Measurements from ENCODE around the gene ERN1. TPM values are rescaled to one million over a fixed set of nuclear protein-coding genes. Genes with fewer than 3 reads are reported as not detected.

Gene ERN1
- polyA plus RNA-seq, 10 donors: 3.0 to 7.1 (median 5.3) TPM

DNA sequence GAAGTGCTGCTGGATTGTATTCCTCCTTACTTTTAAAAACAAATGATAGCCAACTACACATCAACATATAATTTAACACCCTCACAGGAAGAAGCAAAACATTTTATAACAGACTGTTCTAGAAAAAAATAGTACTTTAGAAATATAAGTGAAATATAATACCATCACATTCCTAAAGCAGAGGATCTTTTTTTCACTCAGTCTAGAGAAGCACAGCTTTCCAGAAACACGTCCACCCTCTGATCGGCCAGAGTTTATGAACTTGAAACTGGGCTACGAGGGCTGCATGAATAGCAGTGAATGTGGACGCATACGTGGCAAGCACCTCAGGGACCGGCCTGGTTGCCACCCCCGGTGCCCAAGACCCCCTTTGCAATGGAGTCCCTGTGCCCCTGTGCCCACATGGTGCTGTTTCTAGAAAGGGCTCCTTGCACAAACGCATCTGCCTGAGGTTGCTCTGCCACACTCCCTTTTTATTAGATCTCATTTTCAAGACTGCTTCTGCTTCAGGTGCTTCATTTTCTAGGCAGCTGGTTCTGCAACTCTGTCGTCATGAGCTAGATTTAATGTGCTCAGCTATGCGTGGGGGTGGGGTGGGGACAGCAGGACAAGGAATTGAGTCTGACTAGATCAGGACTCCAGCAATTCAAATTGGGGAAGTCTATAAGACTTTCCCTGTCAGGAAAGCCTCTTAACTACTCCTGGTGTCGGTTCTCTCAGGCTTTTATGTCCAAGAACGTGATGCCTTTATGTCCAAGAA, 29.1 kb upstream of the ERN1 start:
- peak in 1 of 3 donors; percentile 62 for DNase-seq

DNA sequence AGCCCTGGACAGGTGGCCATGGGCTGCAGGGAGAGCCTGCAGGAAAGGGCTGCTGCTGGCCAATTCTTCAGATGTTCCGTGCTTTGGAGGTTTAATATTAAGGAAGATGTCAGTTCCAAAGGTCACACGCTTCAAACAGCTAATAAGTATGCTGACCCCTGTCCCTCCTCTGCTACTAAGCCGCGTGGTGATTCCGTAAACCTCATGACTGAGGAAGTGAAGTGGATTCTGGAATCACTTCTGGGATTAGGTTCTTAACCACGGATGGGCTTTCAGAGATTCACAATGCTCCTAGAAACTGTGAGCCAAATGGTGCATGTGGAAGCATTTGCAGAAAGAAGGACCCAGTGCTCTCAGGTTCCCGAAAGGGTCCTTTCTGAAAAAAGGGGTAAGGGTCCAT, 28.5 kb upstream of the ERN1 start:
- peak in 1 of 3 donors; percentile 70 for DNase-seq

DNA sequence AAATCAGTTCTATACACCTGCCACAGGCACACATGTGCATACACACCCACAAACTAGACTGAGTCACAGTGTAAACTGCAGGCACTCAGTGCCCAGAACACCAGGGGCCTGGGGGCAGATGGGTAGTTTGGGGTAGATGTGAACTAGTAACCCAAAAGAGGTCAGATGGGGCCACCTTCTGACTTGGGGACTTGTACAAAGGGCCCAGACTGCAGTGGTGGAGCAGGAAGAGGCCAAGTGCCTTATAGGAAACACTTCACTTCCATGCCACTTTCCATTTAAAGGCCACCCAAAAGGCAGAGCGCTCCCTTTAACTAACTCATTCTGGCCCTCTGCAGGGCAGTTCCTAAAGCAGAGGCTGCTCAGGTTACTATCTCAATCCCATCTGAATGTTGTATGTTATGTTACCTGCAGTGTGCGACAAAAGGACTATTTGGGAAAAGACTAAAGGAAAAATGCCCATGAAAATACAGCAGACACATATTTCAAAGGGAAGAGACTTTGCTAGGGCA, 27.8 kb upstream of the ERN1 start:
- no peak for DNase-seq

DNA sequence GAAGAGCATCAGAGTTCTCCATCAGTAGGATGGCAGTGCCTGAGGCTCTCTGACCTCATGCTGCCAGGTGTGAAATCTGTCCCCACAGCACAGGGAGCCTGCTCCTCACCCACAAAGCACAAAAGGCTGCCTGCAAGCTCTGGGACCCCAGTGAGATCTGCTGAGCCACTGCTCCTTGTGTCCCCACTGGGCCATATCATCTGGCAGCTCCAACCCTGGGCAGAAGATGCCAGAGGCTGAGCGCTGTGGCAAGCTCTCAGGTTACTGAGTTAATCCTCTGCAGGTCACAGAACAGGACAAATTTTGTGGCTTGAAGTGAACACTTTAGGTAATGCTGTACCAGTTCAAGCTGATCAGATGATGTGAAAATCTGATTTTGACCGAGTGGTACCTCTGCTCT, 26.7 kb upstream of the ERN1 start:
- DNase-seq: peak in 1 of 3 donors; percentile 32

DNA sequence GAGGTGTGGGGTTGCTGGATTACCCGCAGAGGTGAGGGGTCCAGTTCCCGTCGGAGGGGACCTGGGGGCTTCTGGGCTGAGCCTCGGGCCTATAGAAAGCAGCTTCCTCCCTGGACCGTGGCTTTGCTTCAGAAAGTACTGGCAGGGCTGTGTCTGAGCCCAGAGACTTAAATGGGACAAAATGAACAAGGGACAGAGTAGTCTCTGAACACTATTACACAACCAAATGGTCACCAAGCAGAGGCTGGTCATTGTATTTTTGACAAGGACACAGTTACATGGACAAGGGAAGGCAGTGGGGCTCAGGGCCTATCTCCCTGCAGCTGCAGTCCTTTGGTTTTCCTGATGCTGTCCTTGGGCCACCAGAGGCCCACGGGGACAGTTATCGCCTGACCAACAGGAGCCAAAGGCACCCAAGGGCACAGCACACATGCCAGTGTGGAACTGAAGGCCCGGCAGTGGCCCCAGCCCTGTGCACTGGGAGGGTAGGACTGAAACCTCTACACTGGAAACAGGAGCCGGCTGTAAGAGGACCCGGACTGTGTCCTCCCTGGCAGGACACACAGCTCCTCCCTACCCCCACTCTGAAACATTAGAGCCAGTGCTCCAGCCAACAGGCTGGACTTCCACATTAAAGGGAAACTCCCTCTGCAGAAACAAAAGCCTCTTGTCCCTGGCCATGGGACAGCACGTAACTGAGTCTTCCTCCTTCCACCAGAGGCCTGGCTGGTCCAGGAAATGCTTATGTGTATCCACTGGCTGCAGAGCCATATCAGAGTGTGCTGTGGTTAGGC, 26.0 kb upstream of the ERN1 start:
- DNase-seq: peak; percentile 82 to 91 (median 83)

DNA sequence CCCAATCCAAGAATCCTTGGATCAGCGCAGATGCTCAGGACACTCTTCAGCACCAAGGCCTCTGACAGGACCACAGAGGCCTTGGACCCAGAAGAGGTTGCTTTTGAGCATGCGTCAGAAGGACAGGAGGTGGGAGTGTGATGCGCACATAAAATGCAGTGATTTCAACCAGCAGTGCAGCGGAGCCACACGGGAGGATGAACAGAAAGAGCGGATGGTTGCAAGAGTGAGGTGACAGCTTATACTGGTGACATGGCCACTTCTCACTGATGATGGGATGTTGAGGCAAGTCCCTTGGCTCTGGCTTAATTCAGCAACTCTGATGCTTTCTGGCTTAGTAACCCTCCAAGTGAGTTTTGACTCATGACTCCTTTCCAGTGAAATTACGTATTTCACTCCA, 25.2 kb upstream of the ERN1 start:
- peak in 1 of 3 donors; percentile 52 for DNase-seq

DNA sequence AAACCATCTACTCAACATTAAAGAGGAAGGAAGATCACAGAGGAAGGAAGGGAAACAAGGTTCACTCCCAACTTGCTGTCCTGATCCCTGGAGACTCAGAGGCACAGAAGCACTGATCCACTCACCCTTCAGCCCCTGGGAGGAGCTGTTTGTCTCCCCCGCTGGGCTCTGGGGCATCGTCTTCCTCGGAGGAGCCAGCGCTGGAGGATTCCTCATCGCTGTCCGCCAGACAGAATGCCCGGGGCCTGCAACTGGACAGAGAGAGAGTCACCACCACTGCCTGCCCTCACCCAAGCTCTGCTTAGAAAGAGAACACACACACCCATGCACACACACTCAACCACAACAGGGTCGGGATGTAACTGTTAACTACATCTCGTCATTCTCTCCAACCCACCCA, 24.8 kb upstream of the ERN1 start:
- DNase-seq: no peak

DNA sequence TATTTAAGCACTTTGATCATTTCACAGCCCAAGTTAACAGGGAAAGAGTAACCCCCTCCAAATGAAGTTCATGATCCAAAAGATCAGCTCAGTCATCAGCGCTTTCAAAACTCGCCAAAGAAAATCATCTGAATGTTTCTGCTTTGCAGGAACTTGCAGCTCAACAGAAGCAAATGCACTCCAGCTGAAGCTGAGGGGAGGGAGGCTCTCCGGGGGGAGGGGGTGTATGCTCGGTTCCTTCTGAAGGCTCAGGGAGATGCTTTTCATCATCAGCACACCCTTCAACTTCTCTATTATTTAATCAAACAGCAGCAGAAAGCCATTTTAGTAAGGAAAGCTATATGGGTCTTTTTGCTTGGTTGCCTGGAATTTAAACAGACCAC, 24.4 kb upstream of the ERN1 start:
- DNase-seq: peak in 1 of 3 donors; percentile 72

DNA sequence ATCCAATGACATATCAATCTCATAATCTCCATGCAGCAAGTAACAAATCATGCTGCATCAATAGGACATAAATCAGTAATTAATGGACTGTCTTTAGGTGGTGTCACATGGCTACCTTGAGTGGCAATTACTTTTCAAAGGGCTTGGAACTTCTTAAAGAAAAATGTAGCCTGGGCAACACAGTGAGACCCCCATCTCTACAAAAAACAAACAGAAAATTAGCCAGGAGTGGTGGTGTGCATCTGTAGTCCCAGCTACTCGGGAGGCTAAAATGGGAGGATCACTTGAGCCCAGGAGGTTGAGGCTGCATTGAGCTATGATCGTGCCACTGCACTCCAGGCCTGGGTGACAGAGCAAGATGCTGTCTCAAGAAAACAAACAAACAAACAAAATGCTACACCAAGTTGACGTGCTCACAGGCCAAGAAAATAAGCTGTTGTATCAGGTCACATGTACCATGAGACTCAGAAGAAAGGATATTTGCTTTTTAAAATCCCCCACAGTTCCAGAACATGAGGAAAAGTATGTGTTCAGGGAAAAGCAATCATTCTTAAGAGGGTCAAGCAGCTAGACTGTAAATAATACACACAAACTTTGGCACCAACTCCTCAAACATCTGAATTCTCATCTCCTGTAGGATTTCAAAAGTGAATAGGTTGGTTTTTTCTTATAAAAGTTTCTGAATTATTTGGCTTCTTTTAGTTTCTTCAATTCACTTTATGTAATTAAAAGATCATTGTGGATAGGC, 23.8 kb upstream of the ERN1 start:
- DNase-seq: no peak

DNA sequence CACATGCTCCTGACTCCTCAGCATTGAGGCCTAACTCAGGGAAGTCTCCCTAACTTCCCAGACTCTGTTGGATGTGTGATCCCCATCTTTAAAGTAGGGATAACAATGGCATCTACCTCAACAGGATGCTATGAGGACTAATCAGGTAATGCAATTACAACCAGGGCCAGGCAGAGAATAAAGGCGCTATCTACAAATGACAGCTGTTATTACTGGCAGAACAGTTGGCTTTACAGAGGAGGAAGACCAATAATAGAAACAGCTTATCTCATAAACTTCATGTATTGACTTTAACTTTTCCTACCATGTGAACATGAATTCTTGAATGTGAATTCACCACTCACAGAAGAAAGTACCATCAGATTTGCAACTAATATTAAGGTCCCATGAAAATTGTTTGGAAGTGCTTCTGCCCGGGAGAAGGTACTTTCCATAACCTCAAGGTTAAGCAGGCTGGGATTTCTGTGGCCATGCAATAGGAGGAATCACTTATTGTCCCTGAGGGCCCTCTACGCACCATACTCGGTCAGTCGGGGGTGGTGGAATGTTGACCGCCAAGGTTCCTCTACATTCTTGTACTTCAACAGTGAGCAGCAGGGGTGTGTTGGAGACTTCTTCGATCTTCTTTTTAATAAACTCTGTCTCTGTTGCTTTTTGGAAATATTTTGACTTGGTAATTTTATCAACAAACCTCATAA, 22.6 kb upstream of the ERN1 start:
- no peak for DNase-seq

DNA sequence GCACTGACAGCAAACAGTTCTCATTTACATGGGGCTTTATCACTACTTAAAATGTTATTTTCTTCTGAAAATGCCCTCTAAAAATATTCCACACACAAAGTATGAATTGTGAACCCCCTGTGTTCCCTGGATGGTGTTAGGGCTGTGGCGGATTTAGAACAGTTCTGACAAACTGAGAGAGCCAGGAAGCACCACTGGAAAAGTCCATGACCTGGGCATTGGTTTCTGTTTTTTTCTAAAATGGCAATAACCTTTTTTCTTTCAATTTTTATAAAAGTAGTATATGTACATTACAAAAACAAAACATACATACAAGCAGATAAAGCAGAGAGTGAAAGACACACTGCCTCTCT, 21.0 kb upstream of the ERN1 start:
- DNase-seq: no peak

DNA sequence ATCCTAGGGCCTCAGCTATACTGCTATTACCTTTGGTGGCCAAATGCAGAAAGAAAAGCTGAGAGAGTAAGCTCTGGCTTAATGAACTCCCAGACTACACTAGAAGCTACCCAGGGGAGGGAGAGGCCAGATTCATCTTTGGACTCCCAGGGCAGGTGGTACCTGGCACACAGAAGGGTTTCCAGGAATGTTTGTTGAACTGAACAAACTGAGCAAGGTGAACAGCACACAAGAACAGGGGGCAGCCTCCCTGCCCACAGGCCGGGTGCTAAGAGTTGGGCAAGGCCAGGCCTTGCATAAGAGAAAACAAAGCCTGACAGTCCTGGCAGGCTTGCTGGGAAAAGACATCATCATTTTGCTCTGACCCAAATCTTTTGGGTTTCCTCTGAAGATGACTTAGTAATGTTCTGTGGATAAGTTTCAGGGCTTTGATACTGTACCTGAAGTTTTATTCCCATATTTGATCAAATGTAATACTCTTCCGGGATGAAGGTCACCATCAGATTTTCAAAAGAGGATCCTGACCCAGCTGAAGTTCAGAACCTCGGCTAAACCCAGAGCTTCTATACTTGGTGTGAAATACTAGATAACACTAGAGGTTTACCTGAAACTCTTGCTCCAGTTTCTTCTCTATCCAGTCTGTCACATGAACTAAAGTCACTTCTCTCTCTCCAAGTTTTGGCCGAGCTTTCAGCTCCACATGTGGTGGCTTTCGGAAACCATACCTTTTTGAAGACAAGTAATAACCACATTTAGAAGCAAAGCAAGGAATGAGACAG, 20.5 kb upstream of the ERN1 start:
- no peak for DNase-seq

DNA sequence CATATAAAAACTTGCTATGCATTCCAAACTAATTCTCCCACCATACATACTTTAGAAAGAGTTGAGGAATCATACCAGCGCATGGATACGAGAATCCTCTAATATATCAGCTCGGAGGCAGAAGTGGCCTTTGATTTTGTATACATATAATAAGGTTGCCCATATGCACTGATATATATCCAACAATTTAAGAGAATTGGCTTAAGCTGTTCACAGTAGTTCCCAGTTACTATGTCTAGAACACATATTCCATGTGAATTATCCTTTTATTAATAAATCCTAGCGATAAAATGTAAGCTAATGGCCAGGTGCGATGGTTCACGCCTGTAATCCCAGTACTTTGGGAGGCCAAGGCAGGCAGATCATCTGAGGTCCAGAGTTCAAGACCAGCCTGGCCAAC, 19.3 kb upstream of the ERN1 start:
- no peak for DNase-seq

DNA sequence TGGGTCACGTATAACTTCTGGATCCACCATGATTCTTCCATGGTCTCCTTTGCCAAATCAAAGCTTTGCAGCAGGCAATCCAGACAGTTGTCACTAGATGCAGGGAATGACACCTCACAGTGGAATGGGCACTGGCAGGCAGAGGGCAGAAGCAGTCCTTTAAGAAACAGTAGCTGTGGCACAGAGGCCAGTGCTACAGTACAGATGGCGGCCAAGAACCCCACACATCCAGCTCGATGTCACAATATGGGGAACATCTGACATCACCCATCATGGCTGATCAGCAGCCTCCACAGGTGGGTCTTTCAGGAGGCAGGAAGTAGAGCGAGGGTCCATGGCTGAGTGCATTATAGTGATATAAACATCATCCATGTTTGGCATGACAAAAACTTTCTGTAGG, 18.8 kb upstream of the ERN1 start:
- DNase-seq: no peak

DNA sequence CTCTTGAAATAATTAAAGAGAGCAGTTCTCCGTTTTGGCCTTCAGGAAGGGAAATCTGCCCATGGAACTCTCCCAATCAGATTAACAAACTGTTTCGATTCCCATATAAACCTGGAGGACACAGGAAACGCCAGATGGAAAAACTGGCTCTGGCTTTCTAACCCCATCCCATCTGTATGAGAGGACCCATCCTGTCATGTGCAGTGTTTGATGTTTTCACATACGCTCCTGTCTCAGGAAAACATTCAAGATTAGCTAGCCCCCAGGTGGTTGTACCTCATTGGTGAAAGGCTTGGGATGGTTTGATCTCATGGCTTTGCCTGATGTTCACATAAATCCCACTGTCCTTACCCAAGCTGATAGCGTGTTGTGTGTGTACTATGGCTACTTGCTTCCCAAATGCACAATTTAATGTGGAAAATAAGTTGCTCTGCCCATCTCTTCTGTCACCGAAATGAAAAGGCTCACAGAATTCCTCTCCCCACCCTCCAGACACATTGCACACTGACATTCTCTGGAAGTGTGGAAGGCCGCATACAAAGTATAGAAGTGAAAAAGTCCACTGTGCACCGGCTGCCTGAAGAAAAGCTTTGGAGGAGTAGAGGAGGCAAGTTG, 18.2 kb upstream of the ERN1 start:
- peak in 1 of 3 donors; percentile 66 for DNase-seq

DNA sequence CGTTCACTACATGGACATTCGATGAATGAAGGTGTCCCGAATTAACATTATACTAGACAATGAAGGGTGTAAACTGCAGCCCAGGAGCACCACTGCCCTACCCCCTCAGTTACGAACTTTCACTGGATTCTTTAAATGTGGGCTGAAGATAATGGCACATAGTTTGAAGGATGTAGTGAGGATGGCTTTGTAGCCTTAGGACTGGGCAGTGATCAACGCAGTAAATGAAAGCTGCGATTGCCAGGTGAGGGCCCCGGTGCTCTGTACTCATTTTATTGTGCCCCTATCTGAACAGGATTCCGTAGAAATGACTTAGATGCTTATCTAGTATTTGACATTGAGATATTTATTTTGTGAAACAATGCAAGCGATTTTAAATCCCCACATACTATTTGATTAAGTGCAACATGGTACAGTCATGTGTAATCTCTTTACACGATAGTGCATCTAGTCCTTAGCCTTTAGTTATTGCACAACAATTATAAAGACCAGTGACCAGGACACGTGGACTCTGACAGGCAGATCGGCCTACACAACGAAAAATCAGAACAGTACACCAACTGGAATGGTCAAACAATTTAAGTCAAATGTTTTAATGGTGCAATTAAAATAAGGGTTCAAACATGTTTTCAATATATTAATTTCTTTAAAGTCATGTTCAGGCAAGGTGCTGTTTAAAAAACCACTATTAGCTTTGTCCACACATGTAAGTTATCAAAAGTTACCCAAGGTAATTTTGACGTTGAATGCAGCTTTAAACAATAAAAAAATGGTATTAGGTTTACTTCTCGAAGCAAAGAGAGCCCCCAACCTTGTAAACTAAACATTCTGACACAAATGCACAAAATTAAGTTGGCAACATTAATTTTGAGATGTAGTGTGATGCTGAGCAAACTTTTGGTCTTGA, 17.4 kb upstream of the ERN1 start:
- DNase-seq: no peak

DNA sequence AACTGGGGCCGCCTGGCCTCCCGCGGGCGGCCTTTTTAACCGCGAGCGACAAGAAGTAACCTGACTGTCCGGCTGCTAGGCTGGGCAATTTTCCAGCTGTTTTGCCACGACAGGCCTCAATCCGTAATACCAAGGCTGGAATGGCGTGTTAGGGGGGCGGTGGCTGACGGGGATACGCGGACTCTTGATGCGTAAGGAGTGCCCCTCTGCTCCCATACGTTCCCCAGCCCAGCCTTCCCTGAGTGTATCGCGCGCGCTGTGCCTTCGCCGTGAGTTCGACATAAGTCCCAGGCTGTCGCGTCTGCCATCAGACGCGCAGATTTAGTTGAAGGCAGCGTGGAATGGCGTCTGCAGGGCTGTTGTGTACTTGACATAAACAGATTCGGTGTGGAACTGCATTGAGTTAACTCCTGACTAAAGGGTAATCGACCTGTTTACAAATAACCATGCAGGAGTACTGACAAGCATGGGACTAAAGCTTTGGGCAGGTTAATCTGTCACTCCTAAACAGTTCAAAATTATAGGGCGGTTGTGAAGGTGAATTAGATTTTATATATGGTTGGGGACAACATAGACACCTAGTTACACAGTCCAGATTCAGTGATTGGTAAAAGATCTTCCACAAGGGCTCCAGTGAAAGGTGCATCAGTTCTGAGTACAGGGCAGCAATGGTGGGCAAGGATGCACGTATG, 16.6 kb upstream of the ERN1 start:
- DNase-seq: peak; percentile 73 to 89 (median 75)

DNA sequence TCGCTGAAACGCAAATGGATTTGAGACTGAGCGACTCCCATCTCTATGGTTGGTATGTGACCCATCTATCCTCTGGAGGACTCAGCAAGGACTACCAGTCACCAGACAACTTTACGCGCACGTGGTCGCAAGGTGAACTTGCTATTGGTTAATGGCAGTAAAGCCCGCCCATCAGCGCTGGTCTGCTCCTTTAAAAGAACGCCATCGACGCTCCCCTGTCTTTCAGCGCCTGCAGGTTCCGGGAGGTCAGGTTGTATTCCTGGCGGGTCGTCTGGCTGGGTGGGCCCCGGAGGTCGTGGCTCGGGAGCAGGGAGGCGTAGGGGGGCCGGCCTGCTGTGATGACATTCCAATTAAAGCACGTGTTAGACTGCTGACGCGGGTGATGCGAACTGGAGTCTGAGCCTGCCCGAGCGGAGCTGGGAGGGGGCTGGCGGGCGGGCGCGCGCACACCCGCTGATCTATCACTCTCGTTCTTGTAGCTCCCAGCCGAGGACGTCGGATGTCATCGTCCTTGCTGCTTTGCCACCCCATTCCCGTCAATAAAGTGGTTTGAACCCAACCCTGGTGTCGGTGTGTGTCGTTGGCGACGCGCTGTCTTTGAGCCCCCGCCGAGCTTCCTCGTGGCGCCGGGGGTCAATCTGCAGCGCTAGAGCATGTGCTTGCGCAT, 15.9 kb upstream of the ERN1 start:
- peak; percentile 97 to 99 (median 99) for DNase-seq

Data from muscle of back (tissue), 11 donors.